ENCODE measurements around the gene RIN1. TPM values are rescaled to one million over a fixed set of nuclear protein-coding genes. Genes with fewer than 3 reads are reported as not detected.

The RIN1 gene
- total and polyA plus RNA-seq, 9 of the 15 experiments (the other 6 are each of a cell fraction or from before 2014, with no cell fraction given): 0.01 to 1.2 (median 0.45) TPM; not detected in 1

- POLR2A ChIA-PET: interaction anchor here (0.7 to 1.4 kb wide), 2 partner anchors 10 to 19 kb away, joined by 3 to 9 read pairs; no protein-coding TSS in a partner anchor
- no peaks in the 10 kb centered on the region for H4K20me1 ChIP-seq (replicated peaks; ENCODE audit: control insufficient read depth, insufficient read depth, low read length)
- CTCF ChIA-PET (ENCODE audit: low intra/inter-chr PET ratio): interaction anchor here (0.7 to 1.5 kb wide), 2 partner anchors 11 to 100 kb away, joined by 8 to 16 read pairs; no protein-coding TSS in a partner anchor
- H3K36me3 ChIP-seq (ENCODE audit: control insufficient read depth, insufficient read depth, low read length): no peaks in the 10 kb centered on the region
- H3K4me1 ChIP-seq (replicated peaks in 1 of 2; ENCODE audit: control insufficient read depth in 2 of 2, insufficient read depth in 2 of 2, low read length in 2 of 2): peaks cover 3 to 46% of the 10 kb centered on the region in 2 experiments; a peak in 3 of 5 replicates
- no peak overlapping the region for H3K9ac ChIP-seq (ENCODE audit: insufficient read depth in 1 of 2, low read depth in 2 of 2, low read length in 2 of 2)
- H3K9me3 ChIP-seq (replicated peaks; ENCODE audit: control insufficient read depth, insufficient read depth, low read depth, low read length): no peaks in the 10 kb centered on the region
- FAIRE-seq: no peak
- H3K79me2 ChIP-seq (ENCODE audit: control insufficient read depth, insufficient read depth, low read length): no peaks in the 10 kb centered on the region
- peak overlapping the region; percentile 87 for H2AFZ ChIP-seq (ENCODE audit: low read depth, low read length)
- no peaks in the 10 kb centered on the region for H3K27me3 ChIP-seq (ENCODE audit: control insufficient read depth in 2 of 2, insufficient read depth in 2 of 2, low read length in 2 of 2)
- intact Hi-C loops (cut with micrococcal nuclease): no loop called here
- no peak overlapping the region for H3K4me2 ChIP-seq (ENCODE audit: insufficient read depth, low read length)
- no TSS peak for BruUV-seq (replicated peaks)
- no peak overlapping the region for H3K4me3 ChIP-seq
- TF ChIP-seq ELK3 (CRISPR knock-in tag; IDR thresholded peaks at IDR 0.05) (no peak), RBM22 (IDR thresholded peaks at IDR 0.05; ENCODE audit: low read depth, low read length, poor library complexity, severe bottlenecking) (no peak), PHB2 (IDR thresholded peaks at IDR 0.05; ENCODE audit: low read depth) (no peak), POLR2AphosphoS5 (IDR thresholded peaks at IDR 0.05; ENCODE audit: control insufficient read depth, insufficient read depth, low read depth, low read length) (no peak), ZNF12 (CRISPR knock-in tag; IDR thresholded peaks at IDR 0.05) (no peak), PBX2 (CRISPR knock-in tag; IDR thresholded peaks at IDR 0.05; ENCODE audit: low read depth) (no peak), PBX2 (tag; conservative IDR thresholded peaks at IDR 0.05; ENCODE audit: low read depth) (no peak), ZKSCAN1 (IDR thresholded peaks at IDR 0.05; ENCODE audit: low read depth, low read length) (no peak), HNRNPH1 (optimal IDR thresholded peaks at IDR 0.05; ENCODE audit: low read depth, low read length) (no peak), ERF (CRISPR knock-in tag; IDR thresholded peaks at IDR 0.05) (no peak), ZNF668 (CRISPR knock-in tag; IDR thresholded peaks at IDR 0.05) (no peak), CREB3 (tag; conservative IDR thresholded peaks at IDR 0.05; ENCODE audit: low read depth) (no peak), NFIX (CRISPR knock-in tag; IDR thresholded peaks at IDR 0.05; ENCODE audit: low read depth) (no peak)
- TF ChIP-seq, protein P1, sequence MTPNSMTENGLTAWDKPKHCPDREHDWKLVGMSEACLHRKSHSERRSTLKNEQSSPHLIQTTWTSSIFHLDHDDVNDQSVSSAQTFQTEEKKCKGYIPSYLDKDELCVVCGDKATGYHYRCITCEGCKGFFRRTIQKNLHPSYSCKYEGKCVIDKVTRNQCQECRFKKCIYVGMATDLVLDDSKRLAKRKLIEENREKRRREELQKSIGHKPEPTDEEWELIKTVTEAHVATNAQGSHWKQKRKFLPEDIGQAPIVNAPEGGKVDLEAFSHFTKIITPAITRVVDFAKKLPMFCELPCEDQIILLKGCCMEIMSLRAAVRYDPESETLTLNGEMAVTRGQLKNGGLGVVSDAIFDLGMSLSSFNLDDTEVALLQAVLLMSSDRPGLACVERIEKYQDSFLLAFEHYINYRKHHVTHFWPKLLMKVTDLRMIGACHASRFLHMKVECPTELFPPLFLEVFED (CRISPR knock-in tag; conservative IDR thresholded peaks at IDR 0.05): no peak
- WGBS (ENCODE audit: insufficient coverage, low coverage, missing lambda C conversion rate): 33% methylated on average over 7 of the region's 11 CpGs
- no peak overlapping the region for H3K27ac ChIP-seq (ENCODE audit: extremely low read depth, low read depth, low read length)
- peak in 1 of 4 experiments; percentile 44 for DNase-seq (ENCODE audit: extremely low read depth in 1 of 4, low spot score in 3 of 4)
- no peak for ATAC-seq
- in situ Hi-C loops (cut with MboI): no loop called here
- peaks cover 4% of the 10 kb centered on the region for H3K9me1 ChIP-seq (ENCODE audit: control insufficient read depth, insufficient read depth, low read length)
These were observed 13.4 kb downstream of the RIN1 start for GRCh38 chr11:66322732-66323427.

Measured in K562 (cell line).